Vagina (tissue), 2 donors: ENCODE data around the gene CALHM4. TPM values are rescaled to one million over a fixed set of nuclear protein-coding genes. Genes with fewer than 3 reads are reported as not detected.

ENCODE experiments used
- DNase-seq, 2 donors: peaks; one replicate each; pipeline ENCODE4 v3.0.0-alpha.2; 2017; ENCODE audit errors: extremely low spot score in 2 of 2
- H3K27ac ChIP-seq: fragments of 200-600 bp; sonication (generic); one replicate; pipeline ENCODE4 v1.5.1; 2019
- H3K27me3 ChIP-seq: fragments of 200-600 bp; sonication (generic); one replicate; pipeline ENCODE4 v1.5.1; 2019
- H3K36me3 ChIP-seq, 2 donors: fragments of 200-600 bp; sonication (generic); one replicate each; pipeline ENCODE4 v1.5.1; 2017 to 2019
- H3K4me1 ChIP-seq: fragments of 200-600 bp; sonication (generic); one replicate; pipeline ENCODE4 v1.5.1; 2019
- H3K4me3 ChIP-seq, 2 donors: fragments of 200-600 bp; sonication (generic); 1 replicate in 1 of 2; 2 replicates in 1 of 2; pipeline ENCODE4 v1.5.1; 2016 to 2019
- H3K9me3 ChIP-seq: fragments of 200-600 bp; sonication (generic); one replicate; pipeline ENCODE4 v1.5.1; 2019
- CTCF ChIP-seq, 3 experiments: fragments of 450-650 bp in 2 of 3; fragments of 200-600 bp in 1 of 3; sonication (generic) in 1 of 3; IDR thresholded peaks; one replicate each; pipeline ENCODE4 v1.5.1; 2017 to 2019; ENCODE audit warnings: antibody characterized with exemption in 3 of 3, mild to moderate bottlenecking in 2 of 3, moderate library complexity in 2 of 3
- POLR2A ChIP-seq, 2 donors: fragments of 450-650 bp; IDR thresholded peaks; one replicate each; pipeline ENCODE4 v1.6.1; 2017; ENCODE audit warnings: antibody characterized with exemption in 2 of 2, mild to moderate bottlenecking in 2 of 2, moderate library complexity in 2 of 2
- POLR2AphosphoS5 ChIP-seq, 2 donors: sonication (generic); formaldehyde crosslinking; IDR thresholded peaks; one replicate each; pipeline ENCODE4 v1.9.0; 2017; ENCODE audit warnings: antibody characterized with exemption in 2 of 2, mild to moderate bottlenecking in 2 of 2, low read depth in 1 of 2; ENCODE audit not compliant: insufficient read depth in 1 of 2
- intact Hi-C: fragments of 100-400 bp; cut with DNase I; formaldehyde crosslinking; loops from one replicate; pipeline ENCODE4 v1.15.1; 2023
- total RNA-seq: library from RNA; depleted of rRNA; stranded (reverse); fragments of >200 nt; gene quantifications from one replicate; pipeline ENCODE4 v1.2.3, GENCODE V29; 2016

The CALHM4 gene
- total RNA-seq, 1 donor from 2014 or later, result not detected

- Histone ChIP-seq H3K4me3 (no peak overlapping the region), H3K27me3 (no peaks in the 10 kb centered on the region), H3K4me1 (no peaks in the 10 kb centered on the region), H3K27ac (no peak overlapping the region), H3K36me3 (no peaks in the 10 kb centered on the region), H3K9me3 (no peaks in the 10 kb centered on the region)
- DNase-seq, result no peak
- intact Hi-C loops, result no loop called here
- no peak for TF ChIP-seq POLR2AphosphoS5 (IDR thresholded peaks at IDR 0.05; ENCODE audit: insufficient read depth in 1 of 2, low read depth in 1 of 2)
- no peak for TF ChIP-seq POLR2A (IDR thresholded peaks at IDR 0.05)
- no peak for TF ChIP-seq CTCF (IDR thresholded peaks at IDR 0.05)
Measured at GRCh38 chr6:116550796-116551195, 2.8 kb upstream of the CALHM4 start.

DNA sequence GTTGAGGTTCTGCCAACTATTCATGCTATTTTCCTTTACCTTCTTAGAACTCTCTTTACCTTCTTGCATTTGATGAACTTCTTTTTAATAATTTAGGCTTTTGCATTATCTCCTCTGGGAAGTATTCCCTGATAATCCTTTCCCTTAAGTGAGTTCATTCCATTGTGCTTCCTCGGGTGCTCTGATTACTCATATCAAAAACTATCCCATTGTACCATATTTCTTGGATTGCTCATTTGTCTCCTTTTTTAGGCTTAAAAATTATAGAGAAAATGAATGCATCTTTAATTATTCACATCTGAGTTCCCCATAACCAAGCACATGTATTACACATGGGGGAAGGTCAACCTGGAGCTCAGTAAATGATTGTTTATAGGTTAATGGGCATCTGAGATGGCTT, 2.5 kb downstream of the CALHM4 start:
- Histone ChIP-seq H3K27me3 (no peaks in the 10 kb centered on the region), H3K4me1 (no peaks in the 10 kb centered on the region), H3K9me3 (no peaks in the 10 kb centered on the region), H3K27ac (no peak overlapping the region), H3K36me3 (no peaks in the 10 kb centered on the region), H3K4me3 (no peak overlapping the region)
- TF ChIP-seq POLR2AphosphoS5 (IDR thresholded peaks at IDR 0.05; ENCODE audit: insufficient read depth in 1 of 2, low read depth in 1 of 2) (no peak), POLR2A (IDR thresholded peaks at IDR 0.05) (no peak), CTCF (IDR thresholded peaks at IDR 0.05) (no peak)
- DNase-seq, result no peak
- intact Hi-C loops, result no loop called here

- H3K4me3 ChIP-seq, result no peak overlapping the region
- H3K27me3 ChIP-seq, result no peaks in the 10 kb centered on the region
- no peaks in the 10 kb centered on the region for H3K36me3 ChIP-seq
- no peak for TF ChIP-seq POLR2A (IDR thresholded peaks at IDR 0.05)
- no peak for TF ChIP-seq POLR2AphosphoS5 (IDR thresholded peaks at IDR 0.05; ENCODE audit: insufficient read depth in 1 of 2, low read depth in 1 of 2)
- TF ChIP-seq CTCF (IDR thresholded peaks at IDR 0.05), result no peak
- intact Hi-C loops, result no loop called here
- no peaks in the 10 kb centered on the region for H3K4me1 ChIP-seq
- H3K27ac ChIP-seq, result no peak overlapping the region
- H3K9me3 ChIP-seq, result no peaks in the 10 kb centered on the region
- DNase-seq, result no peak
Measured at GRCh38 chr6:116556814-116557415, 3.4 kb downstream of the CALHM4 start.

- intact Hi-C loops, result no loop called here
- no peak overlapping the region for H3K27ac ChIP-seq
- H3K27me3 ChIP-seq, result no peaks in the 10 kb centered on the region
- no peaks in the 10 kb centered on the region for H3K36me3 ChIP-seq
- no peak overlapping the region for H3K4me3 ChIP-seq
- no peak for DNase-seq
- TF ChIP-seq POLR2A (IDR thresholded peaks at IDR 0.05) (no peak), POLR2AphosphoS5 (IDR thresholded peaks at IDR 0.05; ENCODE audit: insufficient read depth in 1 of 2, low read depth in 1 of 2) (peak in 1 of 2 donors; percentile 31)
- no peaks in the 10 kb centered on the region for H3K9me3 ChIP-seq
- H3K4me1 ChIP-seq, result no peaks in the 10 kb centered on the region
Measured at GRCh38 chr6:116557893-116558292, 4.3 kb downstream of the CALHM4 start.

- H3K36me3 ChIP-seq, result no peaks in the 10 kb centered on the region
- no peaks in the 10 kb centered on the region for H3K27me3 ChIP-seq
- H3K4me1 ChIP-seq, result no peaks in the 10 kb centered on the region
- H3K27ac ChIP-seq, result no peak overlapping the region
- H3K9me3 ChIP-seq, result no peaks in the 10 kb centered on the region
- no peak overlapping the region for H3K4me3 ChIP-seq
- TF ChIP-seq CTCF (IDR thresholded peaks at IDR 0.05), result no peak
- TF ChIP-seq POLR2A (IDR thresholded peaks at IDR 0.05), result no peak
- no peak for TF ChIP-seq POLR2AphosphoS5 (IDR thresholded peaks at IDR 0.05; ENCODE audit: insufficient read depth in 1 of 2, low read depth in 1 of 2)
- DNase-seq, result no peak
- intact Hi-C loops, result no loop called here
Measured at GRCh38 chr6:116560130-116560529, 6.6 kb downstream of the CALHM4 start.
